H9 (cell line): Measurements from ENCODE around the gene ZNF668. TPM values are rescaled to one million over a fixed set of nuclear protein-coding genes. Genes with fewer than 3 reads are reported as not detected.

Source experiments
- DNase-seq: peaks from one replicate; pipeline ENCODE4 v3.0.0-alpha.2; 2017
- H2AFZ ChIP-seq: one replicate; pipeline ENCODE4 v1.6.1; 2013; ENCODE audit warnings: mild to moderate bottlenecking, low read length, control low read depth, moderate library complexity
- H2AK5ac ChIP-seq: 2 replicates; pipeline ENCODE4 v1.6.1; 2013; ENCODE audit warnings: low read length, control low read depth, mixed read lengths; ENCODE audit not compliant: insufficient read length
- H2BK120ac ChIP-seq: one replicate; pipeline ENCODE4 v1.6.1; 2013; ENCODE audit warnings: low read depth, mild to moderate bottlenecking, low read length, control low read depth, inconsistent platforms; ENCODE audit not compliant: poor library complexity, severe bottlenecking
- H2BK12ac ChIP-seq: 2 replicates; pipeline ENCODE4 v1.6.1; 2013; ENCODE audit warnings: low read length, control low read depth, mixed read lengths, low read depth; ENCODE audit not compliant: insufficient read length
- H2BK15ac ChIP-seq: 2 replicates; pipeline ENCODE4 v1.6.1; 2013; ENCODE audit warnings: low read depth, low read length, control low read depth
- H2BK20ac ChIP-seq: one replicate; pipeline ENCODE4 v1.6.1; 2013; ENCODE audit warnings: low read depth, mild to moderate bottlenecking, low read length, control low read depth, inconsistent platforms; ENCODE audit not compliant: poor library complexity, severe bottlenecking
- H2BK5ac ChIP-seq: 2 replicates; pipeline ENCODE4 v1.6.1; 2013; ENCODE audit warnings: low read length, control low read depth, mixed read lengths; ENCODE audit not compliant: insufficient read length
- H3K14ac ChIP-seq: 2 replicates; pipeline ENCODE4 v1.6.1; 2013; ENCODE audit warnings: low read length, control low read depth; ENCODE audit not compliant: insufficient read depth
- H3K18ac ChIP-seq: 2 replicates; pipeline ENCODE4 v1.6.1; 2013; ENCODE audit warnings: low read depth, mild to moderate bottlenecking, mixed read lengths, low read length, control low read depth; ENCODE audit not compliant: insufficient read length
- H3K23ac ChIP-seq: 2 replicates; pipeline ENCODE4 v1.6.1; 2013; ENCODE audit warnings: low read length, control low read depth, mixed read lengths, low read depth; ENCODE audit not compliant: insufficient read length
- H3K23me2 ChIP-seq: 2 replicates; pipeline ENCODE4 v1.6.1; 2013; ENCODE audit warnings: low read depth, mild to moderate bottlenecking, mixed read lengths, low read length, control low read depth; ENCODE audit not compliant: insufficient read length, poor library complexity, severe bottlenecking
- H3K27ac ChIP-seq: 2 replicates; pipeline ENCODE4 v1.5.1; 2013; ENCODE audit warnings: low read length, control low read depth, mixed read lengths, low read depth; ENCODE audit not compliant: insufficient read length
- H3K27me3 ChIP-seq: 2 replicates; pipeline ENCODE4 v1.6.1; 2013; ENCODE audit warnings: low read length, control low read depth, inconsistent platforms; ENCODE audit not compliant: insufficient read depth
- H3K4ac ChIP-seq: 2 replicates; pipeline ENCODE4 v1.6.1; 2013; ENCODE audit warnings: low read depth, mild to moderate bottlenecking, control low read depth, inconsistent platforms, low read length, moderate library complexity
- H3K4me1 ChIP-seq: 2 replicates; pipeline ENCODE4 v1.6.1; 2013; ENCODE audit warnings: low read length, control low read depth, inconsistent platforms; ENCODE audit not compliant: insufficient read depth
- H3K4me2 ChIP-seq: 2 replicates; pipeline ENCODE4 v1.6.1; 2013; ENCODE audit warnings: low read length, control low read depth, mixed read lengths; ENCODE audit not compliant: insufficient read length, insufficient read depth
- H3K56ac ChIP-seq: 2 replicates; pipeline ENCODE4 v1.6.1; 2013; ENCODE audit warnings: low read depth, mild to moderate bottlenecking, mixed read lengths, low read length, control low read depth; ENCODE audit not compliant: insufficient read length
- H3K79me1 ChIP-seq: 2 replicates; pipeline ENCODE4 v1.6.1; 2013; ENCODE audit warnings: low read depth, mild to moderate bottlenecking, moderate library complexity, low read length, control low read depth, inconsistent platforms; ENCODE audit not compliant: insufficient read depth, poor library complexity, severe bottlenecking
- H3K79me2 ChIP-seq: 2 replicates; pipeline ENCODE4 v1.6.1; 2013; ENCODE audit warnings: low read length, control low read depth, inconsistent platforms; ENCODE audit not compliant: insufficient read depth
- H3K9ac ChIP-seq: 2 replicates; pipeline ENCODE4 v1.6.1; 2013; ENCODE audit warnings: low read length, control low read depth, mixed read lengths; ENCODE audit not compliant: insufficient read length; ENCODE audit errors: extremely low read depth
- H3K9me3 ChIP-seq: one replicate; pipeline ENCODE4 v1.6.1; 2013; ENCODE audit warnings: low read depth, low read length, inconsistent platforms; ENCODE audit not compliant: control insufficient read depth
- H3T11ph ChIP-seq: one replicate; pipeline ENCODE4 v1.6.1; 2013; ENCODE audit warnings: mild to moderate bottlenecking, low read length, control low read depth, inconsistent platforms
- H4K20me1 ChIP-seq: one replicate; pipeline ENCODE4 v1.6.1; 2013; ENCODE audit not compliant: control insufficient read depth, insufficient read length, insufficient read depth
- H4K5ac ChIP-seq: 2 replicates; pipeline ENCODE4 v1.6.1; 2013; ENCODE audit warnings: low read depth, mild to moderate bottlenecking, mixed read lengths, low read length, control low read depth; ENCODE audit not compliant: insufficient read length
- H4K8ac ChIP-seq: replicated peaks from 2 replicates; pipeline ENCODE4 v1.6.1; 2013; ENCODE audit warnings: low read length, control low read depth, mixed read lengths, low read depth; ENCODE audit not compliant: insufficient read length
- H4K91ac ChIP-seq: 2 replicates; pipeline ENCODE4 v1.6.1; 2013; ENCODE audit warnings: low read depth, mild to moderate bottlenecking, moderate library complexity, mixed read lengths, low read length, control low read depth; ENCODE audit not compliant: insufficient read length
- H3K27ac Mint-ChIP-seq, 3 experiments: 2 replicates in 2 of 3; 3 replicates in 1 of 3; pipeline ENCODE4 v1.8.0; 2020 to 2021; ENCODE audit warnings: mixed read lengths in 3 of 3, mild to moderate bottlenecking in 1 of 3, moderate library complexity in 1 of 3
- H3K27me3 Mint-ChIP-seq: 2 replicates; pipeline ENCODE4 v1.8.0; 2021; ENCODE audit warnings: low read depth, mild to moderate bottlenecking, moderate library complexity, mixed read lengths
- H3K36me3 Mint-ChIP-seq, 3 experiments: 2 replicates in 2 of 3; 3 replicates in 1 of 3; pipeline ENCODE4 v1.8.0; 2020 to 2021; ENCODE audit warnings: low read depth in 3 of 3, mixed read lengths in 3 of 3; ENCODE audit not compliant: insufficient read depth in 1 of 3
- H3K4me1 Mint-ChIP-seq, 2 experiments: 2 replicates each; pipeline ENCODE4 v1.8.0; 2020; ENCODE audit warnings: mixed read lengths in 2 of 2
- H3K4me3 Mint-ChIP-seq, 2 experiments: 2 replicates in 1 of 2; 3 replicates in 1 of 2; pipeline ENCODE4 v1.8.0; 2020 to 2021; ENCODE audit warnings: mild to moderate bottlenecking in 2 of 2, mixed read lengths in 2 of 2, moderate library complexity in 1 of 2
- H3K9me3 Mint-ChIP-seq, 2 experiments: 2 replicates in 1 of 2; 3 replicates in 1 of 2; pipeline ENCODE4 v1.8.0; 2020; ENCODE audit warnings: mild to moderate bottlenecking in 2 of 2, mixed read lengths in 2 of 2, moderate library complexity in 1 of 2
- CTCF ChIP-seq: fragments of 200-600 bp; sonication (generic); conservative IDR thresholded peaks from 3 replicates; pipeline ENCODE4 v1.8.0; 2021; ENCODE audit warnings: antibody characterized with exemption, mild to moderate bottlenecking
- WGBS: extraction: QIAGEN DNeasy Blood & Tissue Kit; methylation state at CpG from one replicate; pipeline ENCODE4 v1.1.7; 2013; ENCODE audit warnings: missing lambda C conversion rate, low lambda C conversion rate, mixed read lengths; ENCODE audit not compliant: insufficient read length; ENCODE audit errors: extremely low coverage; 5-methylcytosine and 5-hydroxymethylcytosine counted together
- total RNA-seq: library from RNA; stranded (reverse); gene quantifications from 2 replicates; pipeline ENCODE4 v1.2.1, GENCODE V29; 2021

Gene ZNF668
- total RNA-seq, 1 experiment from 2014 or later = 18.6 TPM

GRCh38 chr16:31029272-31029671 lies 44.8 kb downstream of the ZNF668 start:
- H3K4me2 ChIP-seq = no peak overlapping the region
- peaks cover 5% of the 10 kb centered on the region for H4K20me1 ChIP-seq
- no peak overlapping the region for H3K9ac ChIP-seq
- H3K27me3 Mint-ChIP-seq = no peaks in the 10 kb centered on the region; the same call in 1 of the 2 replicates
- H3K27ac Mint-ChIP-seq = no peak overlapping the region; a peak in 1 of 7 replicates
- no peak overlapping the region for H3K4ac ChIP-seq
- no peak overlapping the region for H2BK15ac ChIP-seq
- no peak overlapping the region for H2BK5ac ChIP-seq
- H4K5ac ChIP-seq = no peak overlapping the region
- no peaks in the 10 kb centered on the region for H3K4me1 ChIP-seq
- peaks cover 7 to 21% of the 10 kb centered on the region in 2 experiments for H3K4me1 Mint-ChIP-seq
- H3K27ac ChIP-seq = no peak overlapping the region
- no peaks in the 10 kb centered on the region for H3K27me3 ChIP-seq
- H3K9me3 Mint-ChIP-seq = no peaks in the 10 kb centered on the region
- H3K79me1 ChIP-seq = no peaks in the 10 kb centered on the region
- no CpG with 5 or more reads among the region's 5 CpGs for WGBS
- H3K36me3 Mint-ChIP-seq = no peaks in the 10 kb centered on the region
- H4K8ac ChIP-seq = no peak overlapping the region
- no peak overlapping the region for H3K4me3 Mint-ChIP-seq
- H3K9me3 ChIP-seq = no peaks in the 10 kb centered on the region
- no peak overlapping the region for H3K56ac ChIP-seq
- H2AFZ ChIP-seq = no peak overlapping the region
- H3K14ac ChIP-seq = no peak overlapping the region
- H3K23ac ChIP-seq = no peak overlapping the region
- TF ChIP-seq CTCF = no peak
- DNase-seq = no peak
- no peak overlapping the region for H4K91ac ChIP-seq
- no peak overlapping the region for H3T11ph ChIP-seq
- no peak overlapping the region for H3K18ac ChIP-seq
- H3K79me2 ChIP-seq = no peaks in the 10 kb centered on the region
- no peak overlapping the region for H2BK120ac ChIP-seq
- H2BK20ac ChIP-seq = no peak overlapping the region
- H2AK5ac ChIP-seq = no peak overlapping the region
- H2BK12ac ChIP-seq = no peak overlapping the region
- peaks cover 15% of the 10 kb centered on the region for H3K23me2 ChIP-seq
